H1 (cell line): ENCODE results near the gene ENO2. TPM values are rescaled to one million over a fixed set of nuclear protein-coding genes. Genes with fewer than 3 reads are reported as not detected.

ENCODE experiments used
- CTCF ChIA-PET: fragments of 300-600 bp; sonication (Branson Sonifier 250); formaldehyde crosslinking; loops from one replicate; lab custom pipeline; 2021; ENCODE audit not compliant: partially characterized antibody; lab: Charles Lee
- POLR2A ChIA-PET: fragments of 300-600 bp; sonication (Branson Sonifier 250); formaldehyde crosslinking; loops from one replicate; lab custom pipeline; 2021; ENCODE audit warnings: inconsistent platforms; ENCODE audit not compliant: partially characterized antibody; lab: Charles Lee
- DNase-seq, 2 experiments: peaks; one replicate each; pipeline versions ENCODE4 v3.0.0 to v3.0.0-alpha.2; 2010 to 2022; ENCODE audit warnings: low spot score in 2 of 2, low read depth in 1 of 2, mixed read lengths in 1 of 2
- FAIRE-seq: peaks from 2 replicates; lab custom pipeline; 2011; peaks lifted over from hg19 to GRCh38; lab: Jason Lieb, UNC
- H2AFZ ChIP-seq: 2 replicates; pipeline ENCODE4 v1.8.1; 2012; ENCODE audit warnings: low read length, inconsistent platforms
- H2AK5ac ChIP-seq: 2 replicates; pipeline ENCODE4 v1.6.1; 2013; ENCODE audit warnings: low read depth, low read length
- H2BK120ac ChIP-seq: replicated peaks from 2 replicates; pipeline ENCODE3; 2013; ENCODE audit warnings: low read depth, low read length, inconsistent platforms
- H2BK12ac ChIP-seq: 2 replicates; pipeline ENCODE4 v1.6.1; 2013; ENCODE audit warnings: low read depth, low read length
- H2BK15ac ChIP-seq: 2 replicates; pipeline ENCODE4 v1.6.1; 2013; ENCODE audit warnings: low read length
- H2BK20ac ChIP-seq: 2 replicates; pipeline ENCODE4 v1.6.1; 2013; ENCODE audit warnings: low read length
- H2BK5ac ChIP-seq: 2 replicates; pipeline ENCODE4 v1.6.1; 2013; ENCODE audit warnings: low read depth, low read length
- H3K14ac ChIP-seq: 2 replicates; pipeline ENCODE4 v1.6.1; 2013; ENCODE audit warnings: inconsistent platforms; ENCODE audit not compliant: insufficient read length
- H3K18ac ChIP-seq: 2 replicates; pipeline ENCODE4 v1.6.1; 2013; ENCODE audit warnings: low read length; ENCODE audit errors: extremely low read depth
- H3K23ac ChIP-seq: 2 replicates; pipeline ENCODE4 v1.6.1; 2013; ENCODE audit warnings: inconsistent platforms; ENCODE audit not compliant: insufficient read length
- H3K23me2 ChIP-seq: 2 replicates; pipeline ENCODE4 v1.6.1; 2013; ENCODE audit warnings: low read depth, low read length
- H3K27ac ChIP-seq: 2 replicates; pipeline ENCODE4 v1.6.1; 2011; ENCODE audit warnings: low read depth, low read length, inconsistent platforms
- H3K27me3 ChIP-seq, 4 experiments: replicated peaks in 1 of 4; 1 replicate in 1 of 4; 2 replicates in 3 of 4; pipeline versions ENCODE4 v1.6.1 to v1.8.1; 2011 to 2013; ENCODE audit warnings: low read length in 3 of 4, mild to moderate bottlenecking in 3 of 4, inconsistent platforms in 2 of 4, mixed read lengths in 2 of 4, moderate library complexity in 1 of 4; ENCODE audit not compliant: control insufficient read depth in 3 of 4, insufficient read depth in 3 of 4; ENCODE audit errors: extremely low read depth in 1 of 4
- H3K36me3 ChIP-seq, 4 experiments: 2 replicates each; pipeline versions ENCODE4 v1.6.1 to v1.8.1; 2011 to 2013; ENCODE audit warnings: mild to moderate bottlenecking in 4 of 4, low read length in 3 of 4, moderate library complexity in 2 of 4, control low read depth in 1 of 4, inconsistent platforms in 1 of 4; ENCODE audit not compliant: insufficient read depth in 4 of 4, control insufficient read depth in 2 of 4
- H3K4ac ChIP-seq: replicated peaks from 2 replicates; pipeline ENCODE3; 2013; ENCODE audit warnings: low read length, low read depth, mixed read lengths, inconsistent platforms; ENCODE audit not compliant: insufficient read length
- H3K4me1 ChIP-seq, 4 experiments: replicated peaks in 1 of 4; 1 replicate in 1 of 4; 2 replicates in 3 of 4; pipeline versions ENCODE4 v1.6.1 to v1.8.1; 2011 to 2013; ENCODE audit warnings: low read length in 3 of 4, inconsistent platforms in 2 of 4, mixed read lengths in 1 of 4; ENCODE audit not compliant: insufficient read depth in 4 of 4, control insufficient read depth in 3 of 4
- H3K4me2 ChIP-seq, 2 experiments: 2 replicates each; pipeline versions ENCODE4 v1.6.1 to v1.8.1; 2011 to 2013; ENCODE audit warnings: low read depth in 2 of 2, low read length in 2 of 2, control low read depth in 1 of 2, inconsistent platforms in 1 of 2, mild to moderate bottlenecking in 1 of 2; ENCODE audit not compliant: insufficient read depth in 1 of 2
- H3K4me3 ChIP-seq, 4 experiments: fragments of 200-600, 300-600 bp in 1 of 4; sonication (generic), shearing (Covaris generic), sonication (Bioruptor Twin) in 1 of 4; 2 replicates each; pipeline versions ENCODE4 v1.5.1 to v1.8.1; 2011 to 2016; ENCODE audit warnings: low read length in 4 of 4, low read depth in 3 of 4, control low read depth in 2 of 4, inconsistent platforms in 2 of 4, mild to moderate bottlenecking in 2 of 4, mixed read lengths in 1 of 4, moderate library complexity in 1 of 4; ENCODE audit not compliant: insufficient read depth in 2 of 4; ENCODE audit errors: extremely low read depth in 1 of 4
- H3K56ac ChIP-seq: replicated peaks from 2 replicates; pipeline ENCODE3; 2013; ENCODE audit warnings: low read depth, mild to moderate bottlenecking, mixed read lengths, low read length, inconsistent platforms; ENCODE audit not compliant: insufficient read length
- H3K79me1 ChIP-seq: 2 replicates; pipeline ENCODE4 v1.6.1; 2013; ENCODE audit warnings: low read depth, low read length, control low read depth
- H3K79me2 ChIP-seq, 2 experiments: 2 replicates each; pipeline versions ENCODE4 v1.6.1 to v1.8.1; 2012 to 2013; ENCODE audit warnings: low read length in 2 of 2, mild to moderate bottlenecking in 2 of 2, inconsistent platforms in 1 of 2; ENCODE audit not compliant: insufficient read depth in 2 of 2, control insufficient read depth in 1 of 2
- H3K9ac ChIP-seq, 4 experiments: replicated peaks in 1 of 4; 1 replicate in 1 of 4; 2 replicates in 3 of 4; pipeline versions ENCODE4 v1.6.1 to v1.8.1; 2011 to 2013; ENCODE audit warnings: low read depth in 3 of 4, low read length in 3 of 4, control low read depth in 2 of 4, mild to moderate bottlenecking in 2 of 4, moderate library complexity in 2 of 4, inconsistent platforms in 1 of 4; ENCODE audit errors: extremely low read depth in 1 of 4
- H3K9me3 ChIP-seq, 2 experiments: 2 replicates each; pipeline versions ENCODE4 v1.6.1 to v1.8.1; 2012 to 2013; ENCODE audit warnings: mild to moderate bottlenecking in 2 of 2, moderate library complexity in 2 of 2, control low read depth in 1 of 2, inconsistent platforms in 1 of 2, low read depth in 1 of 2, low read length in 1 of 2, mixed read lengths in 1 of 2; ENCODE audit not compliant: insufficient read depth in 2 of 2
- H4K20me1 ChIP-seq, 2 experiments: replicated peaks in 1 of 2; 2 replicates each; pipeline versions ENCODE3 to v1.8.1; 2011 to 2013; ENCODE audit warnings: inconsistent platforms in 2 of 2, low read length in 2 of 2, mild to moderate bottlenecking in 1 of 2; ENCODE audit not compliant: insufficient read depth in 2 of 2, control insufficient read depth in 1 of 2
- H4K5ac ChIP-seq: 2 replicates; pipeline ENCODE4 v1.6.1; 2013; ENCODE audit warnings: low read length, low read depth, mixed read lengths, inconsistent platforms; ENCODE audit not compliant: insufficient read length
- H4K8ac ChIP-seq: 2 replicates; pipeline ENCODE4 v1.8.0; 2013; ENCODE audit warnings: mild to moderate bottlenecking, moderate library complexity, low read length, inconsistent platforms; ENCODE audit not compliant: insufficient read depth; ENCODE audit errors: extremely low read depth
- H4K91ac ChIP-seq: replicated peaks from 2 replicates; pipeline ENCODE3; 2013; ENCODE audit warnings: low read length, mixed read lengths, inconsistent platforms; ENCODE audit not compliant: insufficient read length
- NRF1 ChIP-seq: IDR thresholded peaks from 2 replicates; pipeline ENCODE4 v1.6.1; 2011; ENCODE audit warnings: mild to moderate bottlenecking, low read depth, low read length, improper control_type of control experiment
- PHF8 ChIP-seq: fragments of 200-600 bp; sonication (generic); conservative IDR thresholded peaks from 2 replicates; pipeline ENCODE4 v1.7.1; 2012; ENCODE audit warnings: low read depth, mild to moderate bottlenecking, inconsistent platforms, low read length, moderate library complexity
- POLR2AphosphoS5 ChIP-seq: IDR thresholded peaks from 2 replicates; pipeline ENCODE4 v1.6.1; 2011; ENCODE audit warnings: low read depth, low read length
- WGBS, 2 experiments: shearing (Covaris generic) in 1 of 2; methylation state at CpG; one replicate each; pipeline versions ENCODE4 v1.1.6 to v1.1.7; 2013 to 2015; ENCODE audit warnings: low lambda C conversion rate in 2 of 2, mixed read lengths in 2 of 2, inconsistent platforms in 1 of 2, low coverage in 1 of 2, missing lambda C conversion rate in 1 of 2; ENCODE audit not compliant: insufficient replicate concordance in 2 of 2, insufficient coverage in 1 of 2, insufficient read length in 1 of 2; ENCODE audit errors: extremely low coverage in 1 of 2, missing lambda C conversion rate in 1 of 2; 5-methylcytosine and 5-hydroxymethylcytosine counted together
- polyA plus RNA-seq, 7 experiments: library from polyadenylated mRNA; depleted of rRNA in 3 of 7; stranded (reverse) in 5 of 7; unstranded in 2 of 7; fragments of >200 nt in 5 of 7; fragments of 200-250 nt in 2 of 7; gene quantifications; 1 replicate in 5 of 7; 2 replicates in 1 of 7; 4 replicates in 1 of 7; pipeline versions ENCODE4 v1.2.1 to v1.2.3, GENCODE V29; 2011 to 2013; ENCODE audit warnings: missing spikeins in 2 of 7, mixed read lengths in 2 of 7
- total RNA-seq: library from RNA; stranded (reverse); fragmentation: NEBNext Ultra II Directional; extraction: Animal tissue kit (Norgen Biotek cat#: 25700); gene quantifications from 2 replicates; pipeline ENCODE4 v1.2.1, GENCODE V29; 2021

ENO2 gene
- total and polyA plus RNA-seq, 2 of the 8 experiments (the other 6 are each of a cell fraction or from before 2014, with no cell fraction given): 92.4 to 102 TPM

GRCh38 chr12:6899837-6900519 is 14.4 kb upstream of the ENO2 start:
- Histone ChIP-seq H3K27ac (0 out of 2 replicates have a peak overlapping the region, but pooled peaks have one; percentile 43), H3K4me1 (peaks cover 0 to 8% (median 6%) of the 10 kb centered on the region in 4 experiments; a peak in 5 of 7 replicates), H2BK5ac (no peak overlapping the region), H3K79me2 (no peaks in the 10 kb centered on the region), H2BK20ac (no peak overlapping the region), H4K5ac (no peak overlapping the region), H3K4ac (no peak overlapping the region), H3K27me3 (no peaks in the 10 kb centered on the region), H2BK12ac (no peak overlapping the region), H4K91ac (no peak overlapping the region), H3K9ac (no peak overlapping the region; a peak in 1 of 7 replicates), H3K36me3 (no peaks in the 10 kb centered on the region), H3K56ac (no peak overlapping the region), H3K18ac (no peak overlapping the region), H4K20me1 (no peaks in the 10 kb centered on the region), H4K8ac (no peak overlapping the region), H3K23me2 (peaks cover 2% of the 10 kb centered on the region; the same call in 1 of the 2 replicates), H3K14ac (no peak overlapping the region), H3K4me2 (no peak overlapping the region), H3K4me3 (no peak overlapping the region), H2AK5ac (peak overlapping the region; percentile 42; the same call in 1 of the 2 replicates), H2BK120ac (no peak overlapping the region), H2AFZ (no peak overlapping the region), H3K9me3 (no peaks in the 10 kb centered on the region), H2BK15ac (0 out of 2 replicates have a peak overlapping the region, but pooled peaks have one; percentile 63), H3K79me1 (no peaks in the 10 kb centered on the region), H3K23ac (no peak overlapping the region)
- WGBS, 2 experiments: 84% methylated on average over 10 of the region's 10 CpGs; no CpG with 5 or more reads in 1 of the 2 experiments
- TF ChIP-seq NRF1: no peak
- no peak for TF ChIP-seq POLR2AphosphoS5
- TF ChIP-seq PHF8: no peak
- FAIRE-seq (no peak), DNase-seq (no peak)
- ChIA-PET POLR2A (interaction anchor here (0.6 to 3.4 kb wide), 7 partner anchors 8 to 57 kb away, joined by 3 to 22 read pairs (median 4); partner anchors contain the start of genes C12orf57 and RNU7-1), CTCF (interaction anchor here (0.8 to 13.0 kb wide), 6 partner anchors 8 to 38 kb away, joined by 3 to 74 read pairs (median 11); partner anchors contain the start of genes ENO2, SPSB2 and TPI1)
